Activated T-cell treated with anti-CD3 and anti-CD28 coated beads, Interleukin-2, amount 50 U/mL, for 4 hours (primary cell): ENCODE measurements around the gene PCDH20. TPM values are rescaled to one million over a fixed set of nuclear protein-coding genes. Genes with fewer than 3 reads are reported as not detected.

ENCODE experiments used
- ATAC-seq, 2 donors: fragments of 200-7000 bp; cut with Tn5 transposase; one replicate each; pipeline ENCODE4 v1.10.0; 2021
- DNase-seq: peaks from one replicate; pipeline ENCODE4 v3.0.0-alpha.2; 2020
- H3K27me3 Mint-ChIP-seq: one replicate; pipeline ENCODE4 v1.8.0; 2021; ENCODE audit warnings: low read depth, mixed read lengths
- H3K36me3 Mint-ChIP-seq: one replicate; pipeline ENCODE4 v1.8.0; 2022; ENCODE audit warnings: mixed read lengths; ENCODE audit not compliant: insufficient read depth
- H3K4me1 Mint-ChIP-seq: one replicate; pipeline ENCODE4 v1.8.0; 2021; ENCODE audit warnings: low read depth, mixed read lengths
- H3K4me3 Mint-ChIP-seq: one replicate; pipeline ENCODE4 v1.8.0; 2021; ENCODE audit warnings: mild to moderate bottlenecking, moderate library complexity, mixed read lengths
- H3K9me3 Mint-ChIP-seq: one replicate; pipeline ENCODE4 v1.8.0; 2021; ENCODE audit warnings: mixed read lengths
- total RNA-seq, 3 donors: library from RNA; stranded (reverse); gene quantifications; one replicate each; pipeline ENCODE4 v1.2.1, GENCODE V29; 2021

Gene PCDH20, protein sequence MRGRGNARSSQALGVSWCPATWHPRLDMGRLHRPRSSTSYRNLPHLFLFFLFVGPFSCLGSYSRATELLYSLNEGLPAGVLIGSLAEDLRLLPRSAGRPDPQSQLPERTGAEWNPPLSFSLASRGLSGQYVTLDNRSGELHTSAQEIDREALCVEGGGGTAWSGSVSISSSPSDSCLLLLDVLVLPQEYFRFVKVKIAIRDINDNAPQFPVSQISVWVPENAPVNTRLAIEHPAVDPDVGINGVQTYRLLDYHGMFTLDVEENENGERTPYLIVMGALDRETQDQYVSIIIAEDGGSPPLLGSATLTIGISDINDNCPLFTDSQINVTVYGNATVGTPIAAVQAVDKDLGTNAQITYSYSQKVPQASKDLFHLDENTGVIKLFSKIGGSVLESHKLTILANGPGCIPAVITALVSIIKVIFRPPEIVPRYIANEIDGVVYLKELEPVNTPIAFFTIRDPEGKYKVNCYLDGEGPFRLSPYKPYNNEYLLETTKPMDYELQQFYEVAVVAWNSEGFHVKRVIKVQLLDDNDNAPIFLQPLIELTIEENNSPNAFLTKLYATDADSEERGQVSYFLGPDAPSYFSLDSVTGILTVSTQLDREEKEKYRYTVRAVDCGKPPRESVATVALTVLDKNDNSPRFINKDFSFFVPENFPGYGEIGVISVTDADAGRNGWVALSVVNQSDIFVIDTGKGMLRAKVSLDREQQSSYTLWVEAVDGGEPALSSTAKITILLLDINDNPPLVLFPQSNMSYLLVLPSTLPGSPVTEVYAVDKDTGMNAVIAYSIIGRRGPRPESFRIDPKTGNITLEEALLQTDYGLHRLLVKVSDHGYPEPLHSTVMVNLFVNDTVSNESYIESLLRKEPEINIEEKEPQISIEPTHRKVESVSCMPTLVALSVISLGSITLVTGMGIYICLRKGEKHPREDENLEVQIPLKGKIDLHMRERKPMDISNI
- not detected for total RNA-seq

DNA sequence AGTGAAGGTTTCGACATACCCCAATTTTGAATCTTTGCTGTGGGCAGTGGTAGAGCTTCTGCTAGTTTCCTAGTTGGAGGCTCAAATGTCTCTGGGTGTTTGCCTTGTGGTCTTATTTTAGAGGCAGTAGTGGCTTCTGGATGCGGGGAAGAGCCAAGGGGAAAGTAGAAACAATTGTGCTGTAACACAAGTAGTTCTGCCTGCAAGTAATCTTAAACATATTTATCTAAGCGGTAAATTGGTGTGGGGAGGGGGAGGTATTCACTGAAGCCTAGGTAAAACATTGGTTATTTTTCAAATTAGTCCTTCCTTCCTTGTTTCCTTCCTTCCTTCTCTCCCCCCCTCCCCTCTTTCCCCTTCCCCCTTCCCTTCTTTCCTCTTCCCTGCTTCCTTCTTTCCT lies at the start of gene PCDH20:
TSS of gene PCDH20 (minus strand) at position 101 of the 400 bp plus-strand sequence. CDS start 691 bp downstream, outside the sequence.
- no peak for ATAC-seq
- peaks cover 30% of the 10 kb centered on the region for H3K27me3 Mint-ChIP-seq
- H3K9me3 Mint-ChIP-seq = peaks cover 4% of the 10 kb centered on the region
- H3K36me3 Mint-ChIP-seq = no peaks in the 10 kb centered on the region
- no peak for DNase-seq
- H3K4me3 Mint-ChIP-seq = no peak within 1 kb of the TSS
- no peaks in the 10 kb centered on the region for H3K4me1 Mint-ChIP-seq

DNA sequence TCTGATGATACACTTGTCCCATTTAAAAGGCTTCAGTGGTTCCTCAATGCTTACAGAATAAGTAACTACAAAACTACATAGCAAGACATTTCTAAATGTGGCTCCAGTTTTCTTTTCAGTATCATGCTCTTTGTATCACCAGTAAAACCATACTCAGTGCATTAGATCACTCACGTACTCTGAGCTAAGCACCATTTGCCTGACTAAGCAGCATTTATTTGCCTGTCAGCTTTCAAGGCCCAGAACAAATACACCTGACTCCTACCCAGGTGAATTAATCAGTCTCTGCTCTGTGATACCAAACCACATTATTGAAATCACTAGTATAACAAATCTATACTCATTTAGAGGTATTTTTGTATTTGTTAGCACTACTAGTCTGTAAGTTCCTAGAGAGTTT lies 47.4 kb upstream of the PCDH20 start:
- Mint-ChIP-seq H3K9me3 (no peaks in the 10 kb centered on the region), H3K36me3 (no peaks in the 10 kb centered on the region), H3K4me3 (no peak overlapping the region), H3K4me1 (no peaks in the 10 kb centered on the region), H3K27me3 (no peaks in the 10 kb centered on the region)
- ATAC-seq (no peak), DNase-seq (no peak)

DNA sequence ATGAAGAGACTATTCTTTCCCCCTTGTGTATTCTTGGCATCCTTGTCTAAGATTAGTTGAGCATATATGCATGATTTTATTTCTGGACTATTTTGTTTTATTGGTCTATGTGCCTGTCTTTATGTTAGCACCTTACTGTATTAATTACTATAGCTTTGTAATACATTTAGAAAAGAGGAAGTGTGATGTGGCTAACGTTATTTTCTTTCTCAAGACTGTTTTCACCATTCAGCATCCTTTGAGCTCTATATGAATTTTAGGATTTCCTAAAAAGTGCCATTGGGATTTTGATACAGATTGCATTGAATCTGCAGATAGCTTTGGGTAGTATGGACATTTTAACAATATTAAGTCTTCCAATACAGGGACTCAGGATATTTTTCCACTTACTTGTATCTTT lies 37.5 kb upstream of the PCDH20 start:
- Mint-ChIP-seq H3K36me3 (no peaks in the 10 kb centered on the region), H3K4me1 (no peaks in the 10 kb centered on the region), H3K4me3 (no peak overlapping the region), H3K9me3 (peaks cover 23% of the 10 kb centered on the region), H3K27me3 (no peaks in the 10 kb centered on the region)
- ATAC-seq (no peak), DNase-seq (no peak)

DNA sequence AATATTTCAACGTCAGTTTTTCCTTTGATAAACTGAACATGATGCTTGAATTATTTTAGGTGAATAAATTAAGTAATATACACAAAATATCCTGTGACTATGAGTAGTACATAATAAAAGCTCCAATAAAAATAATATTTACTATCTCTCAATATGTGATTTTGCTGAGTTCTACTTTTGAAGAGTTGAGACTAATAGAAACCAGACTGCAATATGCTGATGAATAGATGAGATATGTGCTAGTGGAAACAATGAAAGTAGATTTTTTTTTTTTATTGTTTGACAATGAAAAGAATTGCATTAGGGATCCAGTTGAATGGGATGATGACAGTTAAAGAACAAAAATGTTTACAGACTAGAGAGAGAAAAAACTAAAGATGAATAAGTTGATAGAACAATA lies 16.4 kb upstream of the PCDH20 start:
- no peaks in the 10 kb centered on the region for H3K4me1 Mint-ChIP-seq
- ATAC-seq = no peak
- peaks cover 15% of the 10 kb centered on the region for H3K9me3 Mint-ChIP-seq
- DNase-seq = no peak
- H3K27me3 Mint-ChIP-seq = no peaks in the 10 kb centered on the region
- no peaks in the 10 kb centered on the region for H3K36me3 Mint-ChIP-seq
- H3K4me3 Mint-ChIP-seq = no peak overlapping the region

DNA sequence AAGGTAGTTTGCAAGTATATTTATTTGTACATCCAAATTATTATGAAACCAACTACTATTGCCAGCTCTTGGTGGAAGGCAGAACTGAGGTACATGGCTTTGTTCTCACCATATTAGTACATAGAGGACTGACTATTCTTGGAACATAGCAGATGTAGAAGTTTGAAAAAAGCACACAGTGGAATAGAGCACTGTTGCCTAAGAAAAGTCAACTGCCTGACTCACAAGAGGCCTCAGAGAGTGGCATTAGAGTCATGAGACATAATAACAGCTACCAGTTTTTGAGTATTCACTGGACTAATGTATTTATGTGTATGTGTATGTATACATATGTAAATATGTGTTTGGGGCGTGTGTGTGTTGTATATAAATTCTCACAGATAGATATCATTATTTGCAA lies 8.3 kb upstream of the PCDH20 start:
- Mint-ChIP-seq H3K27me3 (no peaks in the 10 kb centered on the region), H3K4me1 (no peaks in the 10 kb centered on the region), H3K4me3 (no peak overlapping the region), H3K36me3 (no peaks in the 10 kb centered on the region), H3K9me3 (peaks cover 17% of the 10 kb centered on the region)
- ATAC-seq (no peak), DNase-seq (no peak)

DNA sequence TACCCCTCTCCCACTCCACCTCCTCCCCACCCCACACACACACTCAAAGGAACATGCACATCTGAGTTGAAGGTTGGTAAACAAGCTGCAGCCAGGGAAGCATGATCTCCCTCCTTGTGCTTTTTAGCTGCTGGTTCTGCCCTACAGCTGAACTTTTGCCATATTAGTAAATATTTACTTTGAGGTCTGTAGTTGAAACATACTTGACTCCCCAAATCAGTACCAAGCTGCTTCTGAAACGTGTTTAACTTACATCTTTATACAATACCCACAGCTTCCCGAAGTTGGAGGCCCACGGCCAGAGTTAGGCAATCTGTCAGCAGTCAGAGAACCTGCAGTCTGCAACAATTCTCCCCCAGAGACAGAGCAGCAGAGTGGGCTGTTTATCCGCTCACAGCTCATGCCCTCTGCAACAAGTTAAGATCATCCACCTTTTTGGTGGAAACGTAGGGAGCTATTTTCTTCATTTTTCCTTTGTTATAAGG lies 1.5 kb upstream of the PCDH20 start:
- Mint-ChIP-seq H3K4me3 (no peak overlapping the region), H3K9me3 (peaks cover 4% of the 10 kb centered on the region), H3K36me3 (no peaks in the 10 kb centered on the region), H3K27me3 (peaks cover 30% of the 10 kb centered on the region), H3K4me1 (no peaks in the 10 kb centered on the region)
- ATAC-seq (no peak), DNase-seq (no peak)

DNA sequence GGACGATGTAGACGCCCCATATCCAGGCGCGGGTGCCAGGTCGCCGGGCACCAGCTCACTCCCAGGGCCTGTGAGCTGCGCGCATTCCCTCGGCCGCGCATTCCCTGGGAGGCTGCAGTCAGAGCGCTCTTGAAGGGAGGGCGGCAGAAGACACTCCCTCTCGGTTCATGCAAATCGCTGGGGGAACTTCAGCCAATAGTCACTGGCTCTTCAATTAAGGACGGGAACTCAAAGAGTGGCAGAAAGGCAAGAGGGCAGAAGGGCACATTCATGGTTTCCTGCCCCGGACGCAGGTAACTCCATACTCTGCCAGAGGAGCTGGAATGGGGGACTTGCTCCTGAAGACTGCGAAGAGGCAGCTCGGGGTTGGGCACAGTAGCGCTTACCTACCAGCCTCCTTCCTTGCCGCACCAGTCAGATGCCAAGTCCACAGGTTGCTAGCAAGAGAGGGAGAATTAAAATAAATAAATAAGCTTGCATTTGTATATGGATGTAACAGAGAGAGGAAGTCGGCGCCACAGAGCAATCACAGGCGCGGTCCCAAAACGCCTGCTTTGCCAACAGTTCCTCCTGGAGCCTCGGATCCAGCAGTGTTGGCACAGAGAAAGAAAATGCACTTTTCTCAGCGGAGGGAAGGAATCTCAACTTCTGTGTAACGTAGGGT lies 459 bp downstream of the PCDH20 start:
- DNase-seq = no peak
- Mint-ChIP-seq H3K9me3 (peaks cover 4% of the 10 kb centered on the region), H3K4me1 (no peaks in the 10 kb centered on the region), H3K36me3 (no peaks in the 10 kb centered on the region), H3K27me3 (peaks cover 30% of the 10 kb centered on the region), H3K4me3 (no peak overlapping the region)
- ATAC-seq = no peak

DNA sequence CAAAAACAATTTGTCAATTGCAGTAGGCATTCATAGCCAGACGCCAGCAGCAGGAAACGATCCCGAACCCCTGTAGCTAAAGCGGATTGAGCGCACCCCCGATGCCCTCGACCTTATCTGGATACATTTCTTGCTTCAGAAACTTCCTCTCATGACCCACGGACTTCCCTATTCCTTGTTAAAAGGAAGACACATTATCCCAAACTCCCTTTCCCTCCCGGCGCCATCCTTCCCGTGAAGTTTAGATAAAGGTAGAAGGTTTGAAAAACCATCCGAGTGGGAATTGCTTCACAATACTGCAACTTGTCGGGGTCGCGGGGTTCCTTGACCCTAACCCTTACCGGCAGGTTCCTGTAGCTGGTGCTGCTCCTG lies 977 bp downstream of the PCDH20 start:
- ATAC-seq (no peak), DNase-seq (no peak)
- H3K4me1 Mint-ChIP-seq = no peaks in the 10 kb centered on the region
- H3K9me3 Mint-ChIP-seq = peaks cover 4% of the 10 kb centered on the region
- no peak overlapping the region for H3K4me3 Mint-ChIP-seq
- H3K27me3 Mint-ChIP-seq = peaks cover 30% of the 10 kb centered on the region
- no peaks in the 10 kb centered on the region for H3K36me3 Mint-ChIP-seq

DNA sequence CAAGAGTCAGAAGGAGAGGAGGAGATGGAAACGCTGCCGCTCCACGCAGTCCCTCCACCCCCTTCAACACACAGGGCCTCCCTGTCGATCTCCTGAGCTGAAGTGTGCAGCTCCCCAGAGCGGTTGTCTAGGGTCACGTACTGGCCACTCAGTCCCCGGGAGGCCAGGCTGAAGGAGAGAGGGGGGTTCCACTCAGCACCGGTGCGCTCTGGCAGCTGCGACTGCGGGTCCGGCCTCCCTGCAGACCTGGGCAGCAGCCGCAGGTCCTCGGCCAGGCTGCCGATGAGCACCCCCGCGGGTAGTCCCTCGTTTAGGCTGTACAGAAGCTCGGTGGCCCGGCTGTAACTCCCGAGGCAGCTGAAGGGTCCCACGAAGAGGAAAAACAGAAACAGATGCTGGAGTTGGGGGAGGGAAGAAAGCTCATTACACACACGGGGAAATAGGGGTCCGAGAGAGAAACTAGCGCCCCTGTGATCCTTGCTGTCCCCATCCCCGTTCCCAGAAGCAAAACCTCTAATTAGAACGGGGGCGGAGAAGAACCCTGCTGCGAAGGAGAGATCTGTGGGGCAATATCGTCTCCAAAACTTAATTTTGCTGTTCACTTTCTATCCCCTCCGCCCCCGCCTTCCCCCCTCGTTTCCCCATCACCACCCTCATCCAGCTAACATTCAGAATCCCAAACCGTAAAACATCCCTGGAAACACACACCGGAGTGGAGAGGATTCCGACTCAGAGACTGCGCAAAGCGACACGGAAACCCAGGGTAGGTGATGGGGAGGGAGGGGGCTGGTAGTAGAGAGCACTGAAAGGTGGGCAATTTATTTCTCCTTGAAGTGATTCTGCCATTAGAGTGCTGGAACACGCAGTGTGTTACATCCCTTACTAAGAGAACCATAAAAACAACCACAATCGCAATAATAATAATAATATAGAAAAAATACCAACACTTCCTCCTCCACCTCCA lies 1.8 kb downstream of the PCDH20 start:
- Mint-ChIP-seq H3K4me3 (no peak overlapping the region), H3K4me1 (no peaks in the 10 kb centered on the region), H3K36me3 (no peaks in the 10 kb centered on the region), H3K27me3 (peaks cover 30% of the 10 kb centered on the region), H3K9me3 (peaks cover 4% of the 10 kb centered on the region)
- DNase-seq = no peak
- no peak for ATAC-seq

DNA sequence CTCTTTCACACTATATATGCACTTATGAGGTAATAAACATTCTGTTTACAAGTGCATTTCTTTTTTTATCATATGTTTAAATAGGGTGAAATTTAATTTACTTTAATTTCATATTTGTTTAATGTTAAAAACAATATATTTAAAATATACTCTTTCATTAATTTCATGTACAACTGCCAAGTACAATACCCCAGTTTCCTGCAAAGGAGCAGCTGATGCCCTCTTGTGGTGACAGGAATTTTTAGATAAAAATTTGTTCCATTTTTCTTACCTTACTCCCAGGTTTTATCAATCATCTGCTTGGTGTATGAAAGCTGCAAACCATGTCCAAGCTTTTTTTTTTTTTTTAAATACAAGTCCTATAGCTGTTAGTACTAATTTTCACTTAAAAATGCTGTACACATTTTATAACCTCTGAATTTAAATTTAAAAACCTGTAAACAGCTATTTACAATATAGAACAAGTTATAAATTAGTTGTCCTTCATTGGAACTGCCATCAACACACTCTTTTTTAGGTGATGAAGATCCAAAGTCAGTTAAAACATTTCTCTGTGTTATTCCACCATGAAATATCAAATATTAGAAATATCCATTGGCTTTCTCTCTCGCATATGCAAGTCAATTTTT lies 4.9 kb downstream of the PCDH20 start:
- H3K27me3 Mint-ChIP-seq = peaks cover 30% of the 10 kb centered on the region
- no peak for DNase-seq
- no peaks in the 10 kb centered on the region for H3K9me3 Mint-ChIP-seq
- no peak for ATAC-seq
- H3K4me3 Mint-ChIP-seq = no peak overlapping the region
- no peaks in the 10 kb centered on the region for H3K36me3 Mint-ChIP-seq
- no peaks in the 10 kb centered on the region for H3K4me1 Mint-ChIP-seq

DNA sequence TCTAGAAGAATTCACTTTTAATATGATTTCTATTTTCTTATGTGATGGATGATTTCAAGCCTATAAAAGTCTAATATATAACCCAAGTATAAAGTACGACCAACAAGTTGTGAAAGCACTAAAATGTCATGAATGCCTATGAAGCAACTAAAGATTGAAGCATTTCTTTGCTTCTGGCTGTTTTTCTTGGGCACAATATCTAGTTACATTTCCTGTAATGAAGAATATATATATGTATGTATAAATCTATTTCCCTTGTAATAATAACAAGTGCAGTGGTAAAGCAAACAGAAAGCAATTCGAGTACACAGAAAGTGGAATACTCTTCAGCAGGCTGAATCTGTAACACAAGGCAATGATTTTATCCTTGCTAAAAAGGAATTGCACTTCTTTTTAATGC lies 5.4 kb downstream of the PCDH20 start:
- Mint-ChIP-seq H3K36me3 (no peaks in the 10 kb centered on the region), H3K27me3 (peaks cover 25% of the 10 kb centered on the region), H3K4me1 (no peaks in the 10 kb centered on the region), H3K4me3 (no peak overlapping the region), H3K9me3 (no peaks in the 10 kb centered on the region)
- DNase-seq = no peak
- ATAC-seq = no peak

DNA sequence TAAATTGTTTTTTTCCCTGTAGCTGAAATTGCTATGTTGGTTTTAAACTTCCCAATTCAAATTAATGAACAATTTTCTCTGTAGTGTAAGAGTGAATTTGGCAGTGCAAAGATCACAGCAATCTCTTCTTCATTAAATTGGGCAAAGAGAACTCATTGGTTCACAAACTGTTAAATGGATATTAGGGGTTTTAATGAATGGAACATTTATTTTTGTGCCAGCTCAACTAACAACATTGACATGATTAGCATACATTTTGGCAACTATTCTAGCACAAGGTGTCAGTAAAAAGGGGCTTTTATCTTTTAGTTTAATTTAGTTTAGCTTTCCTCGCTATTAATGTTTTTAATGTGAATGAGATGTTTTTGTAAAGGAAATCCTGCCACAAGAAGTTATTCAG lies 7.1 kb downstream of the PCDH20 start:
- DNase-seq (no peak), ATAC-seq (no peak)
- Mint-ChIP-seq H3K4me1 (no peaks in the 10 kb centered on the region), H3K9me3 (no peaks in the 10 kb centered on the region), H3K27me3 (peaks cover 11% of the 10 kb centered on the region), H3K4me3 (no peak overlapping the region), H3K36me3 (no peaks in the 10 kb centered on the region)

DNA sequence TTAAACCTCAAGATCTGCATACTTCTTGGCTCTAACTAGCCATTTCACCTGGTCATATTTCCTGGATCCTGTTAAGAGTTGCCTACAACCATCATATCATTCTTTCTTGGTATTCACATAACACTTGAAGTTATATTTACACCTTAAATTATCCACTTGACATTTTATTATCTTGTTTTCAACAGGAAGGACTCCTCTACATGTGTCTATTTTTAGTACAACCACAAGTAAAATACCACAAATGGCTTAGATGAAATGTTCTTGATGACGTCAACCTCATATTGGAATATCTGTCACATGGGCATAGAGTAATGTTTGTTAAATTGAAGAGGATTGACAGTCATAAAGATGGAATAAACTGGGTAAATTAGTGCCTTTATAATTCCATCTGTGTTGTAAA lies 9.4 kb downstream of the PCDH20 start:
- Mint-ChIP-seq H3K9me3 (no peaks in the 10 kb centered on the region), H3K4me3 (no peak overlapping the region), H3K36me3 (no peaks in the 10 kb centered on the region), H3K27me3 (no peaks in the 10 kb centered on the region), H3K4me1 (no peaks in the 10 kb centered on the region)
- DNase-seq = no peak
- no peak for ATAC-seq
